Brain microvascular endothelial cell (primary cell): ENCODE measurements around the gene LRRC25.

ENCODE experiments used
- DNase-seq: peaks from one replicate; pipeline ENCODE4 v3.0.0-alpha.2; 2020
- H3K27ac ChIP-seq: fragments of 250-450 bp; sonication (Bioruptor Pico); 2 replicates; pipeline ENCODE4 v1.5.1; 2020; ENCODE audit warnings: mild to moderate bottlenecking, moderate library complexity
- H3K27me3 ChIP-seq: fragments of 250-450 bp; sonication (Bioruptor Pico); replicated peaks from 2 replicates; pipeline ENCODE4 v1.5.1; 2020; ENCODE audit warnings: mild to moderate bottlenecking
- H3K36me3 ChIP-seq: fragments of 250-450 bp; sonication (Bioruptor Pico); replicated peaks from 2 replicates; pipeline ENCODE4 v1.5.1; 2020; ENCODE audit warnings: mild to moderate bottlenecking
- H3K4me3 ChIP-seq: 2 replicates; pipeline ENCODE4 v1.5.1; 2011; ENCODE audit warnings: low read depth, mild to moderate bottlenecking, control low read depth, low read length, moderate library complexity
- CTCF ChIP-seq: IDR thresholded peaks from 2 replicates; pipeline ENCODE4 v1.5.1; 2011; ENCODE audit warnings: low read depth, mild to moderate bottlenecking, moderate library complexity, low read length, control low read depth, inconsistent platforms; ENCODE audit errors: missing control alignments
- in situ Hi-C: cut with HindIII; loops from 2 replicates; pipeline ENCODE4 v1.10.0; 2017; ENCODE audit warnings: low sequenced_read_pairs, low pct_ligation_motif_present

Gene LRRC25

GRCh38 chr19:18428787-18429674, 31.6 kb upstream of the LRRC25 start:
- no peaks in the 10 kb centered on the region for H3K27me3 ChIP-seq
- TF ChIP-seq CTCF: peak; percentile 21
- in situ Hi-C loops: no loop called here
- H3K4me3 ChIP-seq: peak overlapping the region; percentile 41
- peak overlapping the region; percentile 87 for H3K27ac ChIP-seq
- H3K36me3 ChIP-seq: peaks cover 3% of the 10 kb centered on the region
- peak; percentile 83 for DNase-seq

GRCh38 chr19:18428173-18428786, 30.9 kb upstream of the LRRC25 start:
- TF ChIP-seq CTCF: no peak
- H3K36me3 ChIP-seq: peaks cover 3% of the 10 kb centered on the region
- in situ Hi-C loops: no loop called here
- no peaks in the 10 kb centered on the region for H3K27me3 ChIP-seq
- no peak overlapping the region for H3K4me3 ChIP-seq
- DNase-seq: no peak
- peak overlapping the region; percentile 87 for H3K27ac ChIP-seq

GRCh38 chr19:18427743-18428113, 30.3 kb upstream of the LRRC25 start:
- in situ Hi-C loops: no loop called here
- peaks cover 3% of the 10 kb centered on the region for H3K36me3 ChIP-seq
- TF ChIP-seq CTCF: no peak
- no peak overlapping the region for H3K27ac ChIP-seq
- DNase-seq: no peak
- H3K27me3 ChIP-seq: no peaks in the 10 kb centered on the region
- no peak overlapping the region for H3K4me3 ChIP-seq

- H3K27me3 ChIP-seq: no peaks in the 10 kb centered on the region
- no peak for DNase-seq
- H3K4me3 ChIP-seq: no peak overlapping the region
- in situ Hi-C loops: no loop called here
- no peak for TF ChIP-seq CTCF
- no peak overlapping the region for H3K27ac ChIP-seq
- peaks cover 5% of the 10 kb centered on the region for H3K36me3 ChIP-seq
Measured at GRCh38 chr19:18427080-18427742, 29.8 kb upstream of the LRRC25 start.

- in situ Hi-C loops: no loop called here
- DNase-seq: no peak
- H3K36me3 ChIP-seq: peaks cover 5% of the 10 kb centered on the region
- TF ChIP-seq CTCF: peak; percentile 1
- H3K4me3 ChIP-seq: no peak overlapping the region
- no peaks in the 10 kb centered on the region for H3K27me3 ChIP-seq
- H3K27ac ChIP-seq: peak overlapping the region; percentile 4
Measured at GRCh38 chr19:18426416-18426767, 29.0 kb upstream of the LRRC25 start.
